HCT116 (cell line): Measurements from ENCODE around the gene ARHGEF6. TPM values are rescaled to one million over a fixed set of nuclear protein-coding genes. Genes with fewer than 3 reads are reported as not detected.

Experiments used
- ATAC-seq: fragments of 200-7000 bp; cut with Tn5 transposase; 2 replicates; pipeline ENCODE4 v1.9.1; 2020; ENCODE audit warnings: mild to moderate bottlenecking, moderate library complexity
- BruUV-seq: library from RNA; stranded (reverse); fragments of 400-500 nt; replicated peaks from 2 replicates; lab custom pipeline; 2021; lab: Mats Ljungman, UMichigan
- CTCF ChIA-PET: fragments of 300-600 bp; sonication (Branson Sonifier 250); formaldehyde crosslinking; loops from one replicate; lab custom pipeline; 2021; ENCODE audit warnings: antibody characterized with exemption; lab: Charles Lee
- POLR2A ChIA-PET: fragments of 300-600, 350-600 bp; sonication (Branson Sonifier 250); formaldehyde crosslinking; loops from one replicate; lab custom pipeline; 2021; ENCODE audit warnings: antibody characterized with exemption; lab: Charles Lee
- RAD21 ChIA-PET, 2 experiments: fragments of 300-600 bp; sonication (Branson Sonifier 250); formaldehyde crosslinking; loops; one replicate each; lab custom pipeline; 2023; ENCODE audit warnings: low total read pairs in 2 of 2; ENCODE audit not compliant: uncharacterized antibody in 2 of 2, unreplicated experiment in 2 of 2, low non-redundant PET in 1 of 2; lab: Charles Lee
- DNase-seq: peaks from one replicate; pipeline ENCODE4 v3.0.0-alpha.2; 2010; ENCODE audit warnings: low read depth, low spot score
- H2AFZ ChIP-seq: fragments of 200-600 bp; shearing (Covaris generic), sonication (generic); 2 replicates; pipeline ENCODE4 v1.6.1; 2017; ENCODE audit warnings: low read depth, mixed run types, mixed read lengths, antibody characterized with exemption, low read length; ENCODE audit not compliant: poor library complexity, severe bottlenecking
- H3K27ac ChIP-seq: 2 replicates; pipeline ENCODE4 v1.5.1; 2012; ENCODE audit warnings: low read depth, low read length
- H3K27me3 ChIP-seq: fragments of 200-600 bp; sonication (generic); 2 replicates; pipeline ENCODE4 v1.6.1; 2016; ENCODE audit warnings: mixed run types, low read length, mixed read lengths; ENCODE audit not compliant: insufficient read depth
- H3K36me3 ChIP-seq, 2 experiments: fragments of 200-500 bp in 1 of 2; fragments of 200-600 bp in 1 of 2; sonication (Bioruptor generic) in 1 of 2; sonication (generic) in 1 of 2; 2 replicates each; pipeline versions ENCODE4 v1.5.1 to v1.6.1; 2014 to 2016; ENCODE audit warnings: low read length in 2 of 2, inconsistent platforms in 1 of 2, mixed read lengths in 1 of 2, mixed run types in 1 of 2; ENCODE audit not compliant: insufficient read depth in 2 of 2, control insufficient read depth in 1 of 2
- H3K4me1 ChIP-seq, 2 experiments: fragments of 200-600 bp in 1 of 2; sonication (generic) in 1 of 2; 2 replicates each; pipeline versions ENCODE4 v1.5.1 to v1.6.1; 2012 to 2017; ENCODE audit warnings: low read length in 2 of 2, inconsistent platforms in 1 of 2, mild to moderate bottlenecking in 1 of 2, mixed read lengths in 1 of 2, mixed run types in 1 of 2, moderate library complexity in 1 of 2; ENCODE audit not compliant: insufficient read depth in 2 of 2, control insufficient read depth in 1 of 2
- H3K4me2 ChIP-seq: fragments of 200-600 bp; sonication (generic); 2 replicates; pipeline ENCODE4 v1.6.1; 2017; ENCODE audit warnings: mixed run types, low read length, mixed read lengths
- H3K4me3 ChIP-seq, 2 experiments: fragments of 200-600 bp in 1 of 2; sonication (generic) in 1 of 2; replicated peaks in 1 of 2; 2 replicates each; pipeline ENCODE4 v1.5.1; 2011 to 2016; ENCODE audit warnings: low read length in 2 of 2, control low read depth in 1 of 2, low read depth in 1 of 2, mild to moderate bottlenecking in 1 of 2, mixed read lengths in 1 of 2, mixed run types in 1 of 2
- H3K79me2 ChIP-seq: fragments of 200-600 bp; sonication (generic); 2 replicates; pipeline ENCODE4 v1.6.1; 2017; ENCODE audit warnings: mild to moderate bottlenecking, mixed run types, low read length, moderate library complexity, mixed read lengths; ENCODE audit not compliant: insufficient read depth
- H3K9ac ChIP-seq: fragments of 200-600 bp; sonication (generic); 2 replicates; pipeline ENCODE4 v1.6.1; 2016; ENCODE audit warnings: low read length, mixed read lengths
- H3K9me2 ChIP-seq: fragments of 200-600 bp; sonication (generic), shearing (Covaris generic); 2 replicates; pipeline ENCODE4 v1.6.1; 2017; ENCODE audit warnings: mixed run types, mild to moderate bottlenecking, moderate library complexity; ENCODE audit not compliant: insufficient read depth
- H3K9me3 ChIP-seq, 2 experiments: fragments of 200-500 bp in 1 of 2; fragments of 200-600 bp in 1 of 2; sonication (Bioruptor generic) in 1 of 2; sonication (generic) in 1 of 2; 2 replicates each; pipeline ENCODE4 v1.6.1; 2014 to 2017; ENCODE audit warnings: low read length in 2 of 2, mixed read lengths in 2 of 2, inconsistent platforms in 1 of 2, low read depth in 1 of 2, mild to moderate bottlenecking in 1 of 2, mixed run types in 1 of 2, moderate library complexity in 1 of 2; ENCODE audit not compliant: control insufficient read depth in 1 of 2, insufficient read depth in 1 of 2
- H4K20me1 ChIP-seq: fragments of 200-600 bp; sonication (generic), shearing (Covaris generic); 2 replicates; pipeline ENCODE4 v1.6.1; 2017; ENCODE audit warnings: mixed run types, mild to moderate bottlenecking, moderate library complexity; ENCODE audit not compliant: insufficient read depth
- CEBPB ChIP-seq: IDR thresholded peaks from 2 replicates; pipeline ENCODE4 v1.6.1; 2012; ENCODE audit warnings: low read depth
- EGR1 ChIP-seq: IDR thresholded peaks from 2 replicates; pipeline ENCODE4 v1.6.1; 2012; ENCODE audit warnings: low read depth
- ELF1 ChIP-seq: IDR thresholded peaks from 2 replicates; pipeline ENCODE4 v1.6.1; 2012; ENCODE audit warnings: low read depth, borderline replicate concordance
- EZH2 ChIP-seq: fragments of 200-600 bp; sonication (generic); IDR thresholded peaks from 2 replicates; pipeline ENCODE4 v1.6.1; 2017; ENCODE audit warnings: antibody characterized with exemption, mixed run types
- EZH2phosphoT487 ChIP-seq: fragments of 200-600 bp; IDR thresholded peaks from 2 replicates; pipeline ENCODE4 v1.6.1; 2018; ENCODE audit warnings: antibody characterized with exemption, borderline replicate concordance
- FOSL1 ChIP-seq: IDR thresholded peaks from 2 replicates; pipeline ENCODE4 v1.6.1; 2012; ENCODE audit warnings: low read depth
- JUND ChIP-seq: IDR thresholded peaks from 2 replicates; pipeline ENCODE4 v1.6.1; 2012
- SIN3A ChIP-seq: IDR thresholded peaks from 2 replicates; pipeline ENCODE4 v1.6.1; 2012; ENCODE audit warnings: low read depth
- SRF ChIP-seq: IDR thresholded peaks from 2 replicates; pipeline ENCODE4 v1.6.1; 2012; ENCODE audit warnings: low read depth
- TCF7L2 ChIP-seq: IDR thresholded peaks from 2 replicates; pipeline ENCODE4 v1.7.0; 2011; ENCODE audit warnings: borderline replicate concordance, inconsistent platforms; ENCODE audit not compliant: insufficient read depth, insufficient read length; ENCODE audit errors: extremely low read depth
- YY1 ChIP-seq: IDR thresholded peaks from 2 replicates; pipeline ENCODE4 v1.6.1; 2011; ENCODE audit warnings: low read length, low read depth, moderate library complexity, mild to moderate bottlenecking; ENCODE audit not compliant: insufficient replicate concordance; ENCODE audit errors: extremely low read depth
- ZFX ChIP-seq: fragments of 450-650 bp; IDR thresholded peaks from 2 replicates; pipeline ENCODE4 v1.6.1; 2017
- ZNF274 ChIP-seq: fragments of 200-500 bp; sonication (Bioruptor generic); IDR thresholded peaks from 2 replicates; pipeline ENCODE4 v1.6.1; 2014; ENCODE audit warnings: mild to moderate bottlenecking, low read depth, low read length, inconsistent platforms
- intact Hi-C: fragments of 100-400 bp; cut with micrococcal nuclease; formaldehyde crosslinking; loops from 2 replicates; pipeline ENCODE4 v1.10.0; 2022
- total RNA-seq: library from RNA; stranded (reverse); gene quantifications from one replicate; pipeline ENCODE4 v1.2.1, GENCODE V29; 2021; ENCODE audit not compliant: unreplicated experiment
- TF ChIP-seq, protein P1 (sequence below), 3 experiments: fragments of 200-600 bp in 1 of 3; sonication (generic) in 1 of 3; IDR thresholded peaks in 2 of 3; conservative IDR thresholded peaks in 1 of 3; 2 replicates each; pipeline ENCODE4 v1.5.1; 2012 to 2017; ENCODE audit warnings: low read depth in 2 of 3, low read length in 2 of 3, antibody characterized with exemption in 1 of 3, borderline replicate concordance in 1 of 3, control low read depth in 1 of 3, mild to moderate bottlenecking in 1 of 3, mixed read lengths in 1 of 3, mixed run types in 1 of 3, moderate library complexity in 1 of 3; ENCODE audit not compliant: insufficient read depth in 1 of 3
- TF ChIP-seq, protein P2 (sequence below): IDR thresholded peaks from 2 replicates; pipeline ENCODE4 v1.6.1; 2012; ENCODE audit warnings: low read depth
- TF ChIP-seq, protein P3 (sequence below): IDR thresholded peaks from 2 replicates; pipeline ENCODE4 v1.6.1; 2012

The ARHGEF6 gene
- total RNA-seq, 1 experiment from 2014 or later = 1.9 TPM

DNA sequence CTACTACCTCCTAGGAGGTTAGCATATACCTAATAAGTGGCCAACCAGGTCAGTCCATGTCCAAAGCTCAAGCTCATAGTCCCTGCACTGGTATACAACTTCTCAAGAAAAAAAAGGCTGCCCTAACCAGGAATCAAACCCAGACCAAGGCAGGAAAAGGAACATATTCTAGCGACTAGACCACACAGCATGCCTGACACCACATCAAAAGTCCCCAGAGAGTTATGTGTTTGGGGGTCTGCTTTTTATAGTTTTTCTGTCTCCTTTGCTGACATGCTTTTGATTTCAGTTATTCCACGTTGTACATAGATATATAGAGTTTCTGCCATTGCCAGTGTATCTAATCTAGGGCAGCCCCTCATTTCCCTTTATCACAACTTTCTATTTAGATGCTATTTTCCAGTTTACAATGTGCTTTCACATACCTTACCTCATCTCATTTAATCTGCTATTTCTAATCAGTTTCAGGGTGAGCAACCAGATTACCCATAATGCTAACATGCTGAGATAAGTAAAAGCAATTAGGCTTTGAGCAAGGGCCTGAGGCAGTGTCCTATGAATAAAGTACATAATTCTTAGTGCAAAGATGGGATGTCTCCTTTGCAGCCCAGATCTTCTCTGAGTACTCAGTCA lies 17.8 kb downstream of the ARHGEF6 start:
- DNase-seq (no peak), ATAC-seq (no peak)
- no peak overlapping the region for H3K9ac ChIP-seq
- no peaks in the 10 kb centered on the region for H4K20me1 ChIP-seq
- no peaks in the 10 kb centered on the region for H3K9me3 ChIP-seq
- H2AFZ ChIP-seq = no peak overlapping the region
- RAD21 ChIA-PET = no interaction called here
- no peaks in the 10 kb centered on the region for H3K27me3 ChIP-seq
- POLR2A ChIA-PET = no interaction called here
- TF ChIP-seq ZFX = no peak
- TF ChIP-seq EZH2 = no peak
- TF ChIP-seq ELF1 = no peak
- TF ChIP-seq EGR1 = no peak
- TF ChIP-seq EZH2phosphoT487 = no peak
- no peak for TF ChIP-seq ZNF274
- TF ChIP-seq JUND = no peak
- TF ChIP-seq SIN3A = no peak
- TF ChIP-seq SRF = no peak
- TF ChIP-seq, protein P1, sequence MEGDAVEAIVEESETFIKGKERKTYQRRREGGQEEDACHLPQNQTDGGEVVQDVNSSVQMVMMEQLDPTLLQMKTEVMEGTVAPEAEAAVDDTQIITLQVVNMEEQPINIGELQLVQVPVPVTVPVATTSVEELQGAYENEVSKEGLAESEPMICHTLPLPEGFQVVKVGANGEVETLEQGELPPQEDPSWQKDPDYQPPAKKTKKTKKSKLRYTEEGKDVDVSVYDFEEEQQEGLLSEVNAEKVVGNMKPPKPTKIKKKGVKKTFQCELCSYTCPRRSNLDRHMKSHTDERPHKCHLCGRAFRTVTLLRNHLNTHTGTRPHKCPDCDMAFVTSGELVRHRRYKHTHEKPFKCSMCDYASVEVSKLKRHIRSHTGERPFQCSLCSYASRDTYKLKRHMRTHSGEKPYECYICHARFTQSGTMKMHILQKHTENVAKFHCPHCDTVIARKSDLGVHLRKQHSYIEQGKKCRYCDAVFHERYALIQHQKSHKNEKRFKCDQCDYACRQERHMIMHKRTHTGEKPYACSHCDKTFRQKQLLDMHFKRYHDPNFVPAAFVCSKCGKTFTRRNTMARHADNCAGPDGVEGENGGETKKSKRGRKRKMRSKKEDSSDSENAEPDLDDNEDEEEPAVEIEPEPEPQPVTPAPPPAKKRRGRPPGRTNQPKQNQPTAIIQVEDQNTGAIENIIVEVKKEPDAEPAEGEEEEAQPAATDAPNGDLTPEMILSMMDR (IDR thresholded peaks at IDR 0.05 in 2 of 3, conservative IDR thresholded peaks at IDR 0.05 in 1 of 3; ENCODE audit: borderline replicate concordance in 1 of 3, insufficient read depth in 1 of 3, low read depth in 2 of 3, low read length in 2 of 3) = no peak
- no peak for TF ChIP-seq CEBPB
- TF ChIP-seq, protein P2, sequence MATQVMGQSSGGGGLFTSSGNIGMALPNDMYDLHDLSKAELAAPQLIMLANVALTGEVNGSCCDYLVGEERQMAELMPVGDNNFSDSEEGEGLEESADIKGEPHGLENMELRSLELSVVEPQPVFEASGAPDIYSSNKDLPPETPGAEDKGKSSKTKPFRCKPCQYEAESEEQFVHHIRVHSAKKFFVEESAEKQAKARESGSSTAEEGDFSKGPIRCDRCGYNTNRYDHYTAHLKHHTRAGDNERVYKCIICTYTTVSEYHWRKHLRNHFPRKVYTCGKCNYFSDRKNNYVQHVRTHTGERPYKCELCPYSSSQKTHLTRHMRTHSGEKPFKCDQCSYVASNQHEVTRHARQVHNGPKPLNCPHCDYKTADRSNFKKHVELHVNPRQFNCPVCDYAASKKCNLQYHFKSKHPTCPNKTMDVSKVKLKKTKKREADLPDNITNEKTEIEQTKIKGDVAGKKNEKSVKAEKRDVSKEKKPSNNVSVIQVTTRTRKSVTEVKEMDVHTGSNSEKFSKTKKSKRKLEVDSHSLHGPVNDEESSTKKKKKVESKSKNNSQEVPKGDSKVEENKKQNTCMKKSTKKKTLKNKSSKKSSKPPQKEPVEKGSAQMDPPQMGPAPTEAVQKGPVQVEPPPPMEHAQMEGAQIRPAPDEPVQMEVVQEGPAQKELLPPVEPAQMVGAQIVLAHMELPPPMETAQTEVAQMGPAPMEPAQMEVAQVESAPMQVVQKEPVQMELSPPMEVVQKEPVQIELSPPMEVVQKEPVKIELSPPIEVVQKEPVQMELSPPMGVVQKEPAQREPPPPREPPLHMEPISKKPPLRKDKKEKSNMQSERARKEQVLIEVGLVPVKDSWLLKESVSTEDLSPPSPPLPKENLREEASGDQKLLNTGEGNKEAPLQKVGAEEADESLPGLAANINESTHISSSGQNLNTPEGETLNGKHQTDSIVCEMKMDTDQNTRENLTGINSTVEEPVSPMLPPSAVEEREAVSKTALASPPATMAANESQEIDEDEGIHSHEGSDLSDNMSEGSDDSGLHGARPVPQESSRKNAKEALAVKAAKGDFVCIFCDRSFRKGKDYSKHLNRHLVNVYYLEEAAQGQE = no peak
- TF ChIP-seq, protein P3, sequence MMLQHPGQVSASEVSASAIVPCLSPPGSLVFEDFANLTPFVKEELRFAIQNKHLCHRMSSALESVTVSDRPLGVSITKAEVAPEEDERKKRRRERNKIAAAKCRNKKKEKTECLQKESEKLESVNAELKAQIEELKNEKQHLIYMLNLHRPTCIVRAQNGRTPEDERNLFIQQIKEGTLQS = no peak
- TF ChIP-seq FOSL1 = no peak
- TF ChIP-seq YY1 = no peak
- TF ChIP-seq TCF7L2 = no peak
- TF ChIP-seq, all 23 proteins: peak for 0
- no peaks in the 10 kb centered on the region for H3K9me2 ChIP-seq
- H3K36me3 ChIP-seq = no peaks in the 10 kb centered on the region
- peaks cover under 1 to 3% of the 10 kb centered on the region in 2 experiments for H3K4me1 ChIP-seq
- no peaks in the 10 kb centered on the region for H3K79me2 ChIP-seq
- no peak overlapping the region for H3K4me3 ChIP-seq
- no TSS peak for BruUV-seq
- intact Hi-C loops = no loop called here
- CTCF ChIA-PET = no interaction called here
- H3K27ac ChIP-seq = no peak overlapping the region
- H3K4me2 ChIP-seq = no peak overlapping the region
